ENCODE data around the gene TNFAIP8L3.

DNA sequence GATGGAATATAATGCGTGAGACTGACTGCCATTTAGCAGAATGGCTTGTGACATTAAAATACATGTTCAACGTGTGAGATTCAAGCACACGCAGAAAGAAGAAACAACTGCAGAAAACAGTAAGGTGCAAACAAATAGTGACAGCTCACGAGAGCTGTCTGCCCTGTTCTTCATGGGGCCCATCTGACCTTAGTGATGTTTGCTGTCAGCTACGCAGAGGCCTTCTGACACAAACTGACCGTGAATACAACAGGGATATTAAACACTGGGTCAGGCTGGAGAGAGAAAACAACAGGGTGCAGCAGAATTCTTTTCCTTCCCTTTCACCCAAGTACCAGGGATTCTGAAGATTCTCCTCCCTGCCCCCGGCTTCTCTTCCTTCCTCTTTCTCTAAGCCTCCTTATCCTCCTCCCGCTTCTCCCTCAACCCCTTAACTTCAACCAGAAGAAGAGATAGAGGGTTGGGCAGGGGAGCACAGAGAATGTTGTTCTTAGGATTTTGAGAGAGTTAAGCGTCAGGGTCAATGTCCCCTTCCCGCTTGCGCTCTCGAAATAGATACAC lies 2.1 kb downstream of the TNFAIP8L3 start:
- TF ChIP-seq, protein P1, sequence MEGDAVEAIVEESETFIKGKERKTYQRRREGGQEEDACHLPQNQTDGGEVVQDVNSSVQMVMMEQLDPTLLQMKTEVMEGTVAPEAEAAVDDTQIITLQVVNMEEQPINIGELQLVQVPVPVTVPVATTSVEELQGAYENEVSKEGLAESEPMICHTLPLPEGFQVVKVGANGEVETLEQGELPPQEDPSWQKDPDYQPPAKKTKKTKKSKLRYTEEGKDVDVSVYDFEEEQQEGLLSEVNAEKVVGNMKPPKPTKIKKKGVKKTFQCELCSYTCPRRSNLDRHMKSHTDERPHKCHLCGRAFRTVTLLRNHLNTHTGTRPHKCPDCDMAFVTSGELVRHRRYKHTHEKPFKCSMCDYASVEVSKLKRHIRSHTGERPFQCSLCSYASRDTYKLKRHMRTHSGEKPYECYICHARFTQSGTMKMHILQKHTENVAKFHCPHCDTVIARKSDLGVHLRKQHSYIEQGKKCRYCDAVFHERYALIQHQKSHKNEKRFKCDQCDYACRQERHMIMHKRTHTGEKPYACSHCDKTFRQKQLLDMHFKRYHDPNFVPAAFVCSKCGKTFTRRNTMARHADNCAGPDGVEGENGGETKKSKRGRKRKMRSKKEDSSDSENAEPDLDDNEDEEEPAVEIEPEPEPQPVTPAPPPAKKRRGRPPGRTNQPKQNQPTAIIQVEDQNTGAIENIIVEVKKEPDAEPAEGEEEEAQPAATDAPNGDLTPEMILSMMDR (IDR thresholded peaks at IDR 0.05), result no peak
- TF ChIP-seq EP300 (IDR thresholded peaks at IDR 0.05) (no peak), POLR2A (IDR thresholded peaks at IDR 0.05) (no peak)

All from tibial nerve (tissue), 4 donors.